ENCODE measurements around the gene GLYATL1.

GRCh38 chr11:58938398-58938797, 890 bp upstream of the GLYATL1 start:
- TF ChIP-seq ZNF24 (tag by site-specific recombination; IDR thresholded peaks at IDR 0.05) (no peak), SP7 (tag by site-specific recombination; IDR thresholded peaks at IDR 0.05) (no peak), CTCF (tag by site-specific recombination; IDR thresholded peaks at IDR 0.05) (no peak), RBAK (tag by site-specific recombination; IDR thresholded peaks at IDR 0.05) (no peak), ZNF830 (tag by site-specific recombination; IDR thresholded peaks at IDR 0.05; ENCODE audit: low read depth) (no peak), ZNF274 (IDR thresholded peaks at IDR 0.05; ENCODE audit: low read length) (no peak), ZNF274 (tag by site-specific recombination; IDR thresholded peaks at IDR 0.05; ENCODE audit: borderline replicate concordance) (no peak)
